ENCODE measurements around the gene ATP1B2.
A peak's percentile ranks its signal among the peaks of the same experiment; 100 is the strongest.

The ATP1B2 gene

GRCh38 chr17:7651097-7651664 is 455 bp downstream of the ATP1B2 start:
- H3K36me3 ChIP-seq (ENCODE audit: control insufficient read depth, low read length) = no peaks in the 10 kb centered on the region
- peaks cover 62% of the 10 kb centered on the region for H3K27me3 ChIP-seq (ENCODE audit: control insufficient read depth, low read length)
- H3K4me2 ChIP-seq (ENCODE audit: low read length) = peak overlapping the region; percentile 63
- H3K4me1 ChIP-seq (ENCODE audit: control insufficient read depth, low read length) = peaks cover 15% of the 10 kb centered on the region
- no peaks in the 10 kb centered on the region for H4K20me1 ChIP-seq (ENCODE audit: control insufficient read depth, insufficient read depth, low read depth, low read length)
- H3K79me2 ChIP-seq (ENCODE audit: control insufficient read depth, low read length) = no peaks in the 10 kb centered on the region
- TF ChIP-seq CTCF (IDR thresholded peaks at IDR 0.05; ENCODE audit: low read depth, low read length, poor library complexity, severe bottlenecking) (no peak), EZH2phosphoT487 (IDR thresholded peaks at IDR 0.05; ENCODE audit: borderline replicate concordance, low read length) (peak; percentile 82; the same call in 1 of the 2 replicates)
- H3K4me3 ChIP-seq (ENCODE audit: low read length) = peak overlapping the region; percentile 60
- no peaks in the 10 kb centered on the region for H3K9me2 ChIP-seq (replicated peaks; ENCODE audit: control insufficient read depth, low read length)
- no peaks in the 10 kb centered on the region for H3F3A ChIP-seq (ENCODE audit: control insufficient read depth, insufficient read depth)
- H3K9me3 ChIP-seq (ENCODE audit: control insufficient read depth, insufficient read depth, low read length) = no peaks in the 10 kb centered on the region
- no peak overlapping the region for H3K27ac ChIP-seq (ENCODE audit: low read depth, low read length)

GRCh38 chr17:7651665-7652387 is 1.1 kb downstream of the ATP1B2 start:
- H3K27me3 ChIP-seq (ENCODE audit: control insufficient read depth, low read length) = peaks cover 60% of the 10 kb centered on the region
- H3K36me3 ChIP-seq (ENCODE audit: control insufficient read depth, low read length) = no peaks in the 10 kb centered on the region
- no peaks in the 10 kb centered on the region for H3K79me2 ChIP-seq (ENCODE audit: control insufficient read depth, low read length)
- TF ChIP-seq EZH2phosphoT487 (IDR thresholded peaks at IDR 0.05; ENCODE audit: borderline replicate concordance, low read length) (no peak), CTCF (IDR thresholded peaks at IDR 0.05; ENCODE audit: low read depth, low read length, poor library complexity, severe bottlenecking) (no peak)
- H3K27ac ChIP-seq (ENCODE audit: low read depth, low read length) = no peak overlapping the region
- H3F3A ChIP-seq (ENCODE audit: control insufficient read depth, insufficient read depth) = no peaks in the 10 kb centered on the region
- H3K9me3 ChIP-seq (ENCODE audit: control insufficient read depth, insufficient read depth, low read length) = no peaks in the 10 kb centered on the region
- H3K4me3 ChIP-seq (ENCODE audit: low read length) = no peak overlapping the region
- no peaks in the 10 kb centered on the region for H3K9me2 ChIP-seq (replicated peaks; ENCODE audit: control insufficient read depth, low read length)
- no peaks in the 10 kb centered on the region for H4K20me1 ChIP-seq (ENCODE audit: control insufficient read depth, insufficient read depth, low read depth, low read length)
- H3K4me2 ChIP-seq (ENCODE audit: low read length) = no peak overlapping the region
- peaks cover 15% of the 10 kb centered on the region for H3K4me1 ChIP-seq (ENCODE audit: control insufficient read depth, low read length)

GRCh38 chr17:7652388-7653356 is 1.9 kb downstream of the ATP1B2 start:
- no peaks in the 10 kb centered on the region for H3F3A ChIP-seq (ENCODE audit: control insufficient read depth, insufficient read depth)
- no peaks in the 10 kb centered on the region for H3K9me2 ChIP-seq (replicated peaks; ENCODE audit: control insufficient read depth, low read length)
- TF ChIP-seq EZH2phosphoT487 (IDR thresholded peaks at IDR 0.05; ENCODE audit: borderline replicate concordance, low read length) = no peak
- TF ChIP-seq CTCF (IDR thresholded peaks at IDR 0.05; ENCODE audit: low read depth, low read length, poor library complexity, severe bottlenecking) = no peak
- H3K36me3 ChIP-seq (ENCODE audit: control insufficient read depth, low read length) = no peaks in the 10 kb centered on the region
- H3K4me2 ChIP-seq (ENCODE audit: low read length) = no peak overlapping the region
- H3K4me1 ChIP-seq (ENCODE audit: control insufficient read depth, low read length) = peaks cover 15% of the 10 kb centered on the region
- H3K79me2 ChIP-seq (ENCODE audit: control insufficient read depth, low read length) = no peaks in the 10 kb centered on the region
- peaks cover 60% of the 10 kb centered on the region for H3K27me3 ChIP-seq (ENCODE audit: control insufficient read depth, low read length)
- no peaks in the 10 kb centered on the region for H4K20me1 ChIP-seq (ENCODE audit: control insufficient read depth, insufficient read depth, low read depth, low read length)
- no peaks in the 10 kb centered on the region for H3K9me3 ChIP-seq (ENCODE audit: control insufficient read depth, insufficient read depth, low read length)
- H3K27ac ChIP-seq (ENCODE audit: low read depth, low read length) = no peak overlapping the region
- no peak overlapping the region for H3K4me3 ChIP-seq (ENCODE audit: low read length)
